OCI-LY7 (cell line): Measurements from ENCODE around the gene OGFR. TPM values are rescaled to one million over a fixed set of nuclear protein-coding genes. Genes with fewer than 3 reads are reported as not detected.

Experiments
- BruUV-seq: library from RNA; stranded (reverse); fragments of 400-500 nt; replicated peaks from 2 replicates; lab custom pipeline; 2021; lab: Mats Ljungman, UMichigan
- CTCF ChIA-PET: fragments of 300-600 bp; sonication (Branson Sonifier 250); formaldehyde crosslinking; loops from one replicate; lab custom pipeline; 2022; ENCODE audit warnings: antibody characterized with exemption; ENCODE audit not compliant: unreplicated experiment; lab: Charles Lee
- POLR2A ChIA-PET: fragments of 300-600 bp; sonication (Branson Sonifier 250); formaldehyde crosslinking; loops from one replicate; lab custom pipeline; 2022; ENCODE audit warnings: antibody characterized with exemption; lab: Charles Lee
- DNase-seq: peaks from one replicate; pipeline ENCODE4 v3.0.0-alpha.2; 2015; ENCODE audit warnings: low spot score
- H2AFZ ChIP-seq: fragments of 200-600 bp; sonication (generic), shearing (Covaris generic); 2 replicates; pipeline ENCODE4 v1.6.1; 2014; ENCODE audit warnings: mild to moderate bottlenecking, antibody characterized with exemption, low read length, moderate library complexity
- H3K27ac ChIP-seq: fragments of 200-600 bp; sonication (generic); 2 replicates; pipeline ENCODE4 v1.5.1; 2014; ENCODE audit warnings: mixed run types, low read depth, mild to moderate bottlenecking, moderate library complexity, low read length, inconsistent platforms; ENCODE audit not compliant: poor library complexity, severe bottlenecking
- H3K36me3 ChIP-seq: fragments of 200-600 bp; sonication (generic); 2 replicates; pipeline ENCODE4 v1.6.1; 2014; ENCODE audit warnings: mild to moderate bottlenecking, antibody characterized with exemption, low read length, moderate library complexity, mixed read lengths; ENCODE audit not compliant: insufficient read depth
- H3K4me1 ChIP-seq: fragments of 200-600 bp; sonication (generic); 2 replicates; pipeline ENCODE4 v1.5.1; 2014; ENCODE audit warnings: mild to moderate bottlenecking, low read length; ENCODE audit not compliant: insufficient read depth, poor library complexity, severe bottlenecking
- H3K4me2 ChIP-seq: fragments of 200-600 bp; sonication (generic); 2 replicates; pipeline ENCODE4 v1.6.1; 2014; ENCODE audit warnings: mild to moderate bottlenecking, low read length
- H3K4me3 ChIP-seq: fragments of 200-600 bp; sonication (generic); 2 replicates; pipeline ENCODE4 v1.5.1; 2014; ENCODE audit warnings: mild to moderate bottlenecking, low read depth, low read length; ENCODE audit not compliant: poor library complexity, severe bottlenecking
- H3K79me2 ChIP-seq: fragments of 200-600 bp; sonication (generic); 2 replicates; pipeline ENCODE4 v1.6.1; 2016; ENCODE audit warnings: low read depth, mild to moderate bottlenecking, low read length, moderate library complexity, mixed read lengths; ENCODE audit not compliant: insufficient read depth
- H3K9me2 ChIP-seq: fragments of 200-600 bp; sonication (generic); 2 replicates; pipeline ENCODE4 v1.6.1; 2016; ENCODE audit warnings: mild to moderate bottlenecking, low read length, mixed read lengths; ENCODE audit not compliant: insufficient read depth
- H3K9me3 ChIP-seq: fragments of 200-600 bp; sonication (generic); 2 replicates; pipeline ENCODE4 v1.6.1; 2014; ENCODE audit warnings: mild to moderate bottlenecking, mixed run types, low read length, mixed read lengths
- H4K20me1 ChIP-seq: fragments of 200-600 bp; sonication (generic); 2 replicates; pipeline ENCODE4 v1.6.1; 2014; ENCODE audit warnings: mild to moderate bottlenecking, antibody characterized with exemption, low read length, moderate library complexity, mixed read lengths; ENCODE audit not compliant: insufficient read depth
- EZH2phosphoT487 ChIP-seq: fragments of 200-600 bp; sonication (generic); IDR thresholded peaks from 2 replicates; pipeline ENCODE4 v1.6.1; 2018; ENCODE audit warnings: low read depth, borderline replicate concordance, mild to moderate bottlenecking, mixed run types, antibody characterized with exemption, low read length, moderate library complexity, mixed read lengths
- intact Hi-C: fragments of 100-400 bp; cut with micrococcal nuclease; formaldehyde crosslinking; loops from one replicate; pipeline ENCODE4 v1.10.0; 2022; ENCODE audit not compliant: unreplicated experiment
- total RNA-seq, 2 experiments: library from RNA; depleted of rRNA in 1 of 2; stranded (reverse); fragments of >200 nt in 1 of 2; shearing (Covaris generic) in 1 of 2; gene quantifications; 2 replicates each; pipeline ENCODE4 v1.2.3, GENCODE V29; 2014 to 2022
- TF ChIP-seq, protein P1 (sequence below): fragments of 200-600 bp; sonication (generic); conservative IDR thresholded peaks from 2 replicates; pipeline ENCODE4 v1.5.1; 2014; ENCODE audit warnings: mild to moderate bottlenecking, antibody characterized with exemption, low read length, moderate library complexity, mixed read lengths

The OGFR gene
- total RNA-seq, 2 experiments from 2014 or later = 64.8 to 69.9 TPM

DNA sequence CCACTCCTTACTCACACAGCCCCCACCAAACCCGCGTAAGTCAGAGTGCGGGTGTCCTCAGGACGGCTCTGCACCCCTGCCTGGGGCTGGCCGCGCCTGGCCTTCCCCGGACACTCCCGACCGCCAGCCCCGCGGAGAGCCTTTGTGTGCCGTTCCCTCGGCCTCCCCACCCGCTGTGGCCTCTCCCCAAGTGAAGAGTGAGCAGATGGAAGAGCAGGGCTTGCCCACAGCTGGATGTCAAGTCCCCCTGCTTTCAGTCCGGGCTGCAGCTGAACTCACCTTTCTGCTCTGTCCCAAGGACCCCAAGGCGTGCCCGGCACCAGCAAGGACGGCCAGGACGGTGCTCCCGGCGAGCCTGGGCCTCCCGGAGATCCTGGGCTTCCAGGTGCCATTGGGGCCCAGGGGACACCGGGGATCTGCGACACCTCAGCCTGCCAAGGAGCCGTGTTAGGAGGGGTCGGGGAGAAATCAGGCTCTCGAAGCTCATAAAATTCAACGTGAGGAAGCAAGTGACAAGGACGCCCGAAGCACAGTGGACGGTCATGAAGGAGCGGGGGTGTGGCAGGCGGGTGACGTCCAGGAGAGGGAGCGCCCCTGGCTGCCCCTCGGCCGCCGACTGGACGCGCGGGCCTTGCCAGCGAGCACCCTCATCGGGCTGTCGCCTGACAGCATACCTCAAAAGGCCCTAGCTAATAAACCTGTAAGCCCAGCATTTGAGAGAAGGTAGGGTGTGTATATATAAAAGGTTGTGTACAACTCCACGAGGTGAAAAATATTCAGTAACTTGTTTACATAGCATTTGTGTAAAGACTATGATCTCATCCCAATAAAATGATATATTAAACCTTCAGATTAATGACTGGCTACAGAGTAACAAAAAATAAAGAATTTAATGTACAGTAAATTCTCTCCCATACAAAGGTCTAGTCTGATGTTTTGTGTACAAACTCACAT, 35.9 kb downstream of the OGFR start:
- H3K27ac ChIP-seq = no peak overlapping the region
- no TSS peak for BruUV-seq

DNA sequence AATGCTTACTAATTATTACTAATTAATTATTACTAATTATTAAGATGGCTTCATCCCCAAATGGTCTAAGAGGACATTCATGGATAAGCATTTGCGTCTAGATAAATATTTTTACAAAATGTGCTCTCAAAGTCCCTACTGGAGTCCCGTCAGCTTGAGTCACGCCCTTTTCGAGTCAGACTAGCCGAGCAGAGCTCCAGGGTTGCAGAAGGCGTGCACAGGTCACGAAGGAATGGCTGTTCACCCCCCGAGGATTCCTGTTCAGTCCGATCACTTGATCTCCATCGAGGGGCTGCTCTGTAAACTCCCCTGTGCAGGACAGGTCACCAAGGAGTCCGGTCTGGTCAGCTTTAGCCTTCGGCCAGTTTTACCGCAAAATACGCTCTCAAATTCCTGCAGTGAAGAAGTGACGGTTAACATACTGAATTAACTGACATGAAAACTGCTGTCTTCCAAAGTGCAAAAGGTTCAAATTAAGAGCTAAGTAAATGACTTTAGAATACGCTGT, 37.1 kb downstream of the OGFR start:
- Histone ChIP-seq H3K79me2 (no peaks in the 10 kb centered on the region), H4K20me1 (no peaks in the 10 kb centered on the region), H3K9me2 (no peaks in the 10 kb centered on the region), H3K4me1 (peaks cover 8% of the 10 kb centered on the region), H3K27ac (no peak overlapping the region), H3K4me2 (no peak overlapping the region), H3K9me3 (no peaks in the 10 kb centered on the region), H3K4me3 (no peak overlapping the region), H2AFZ (no peak overlapping the region), H3K36me3 (peaks cover 10% of the 10 kb centered on the region; the same call in 1 of the 2 replicates)
- DNase-seq = no peak
- intact Hi-C loops = no loop called here
- POLR2A ChIA-PET = no interaction called here
- CTCF ChIA-PET = no interaction called here
- BruUV-seq = no TSS peak
- TF ChIP-seq, protein P1, sequence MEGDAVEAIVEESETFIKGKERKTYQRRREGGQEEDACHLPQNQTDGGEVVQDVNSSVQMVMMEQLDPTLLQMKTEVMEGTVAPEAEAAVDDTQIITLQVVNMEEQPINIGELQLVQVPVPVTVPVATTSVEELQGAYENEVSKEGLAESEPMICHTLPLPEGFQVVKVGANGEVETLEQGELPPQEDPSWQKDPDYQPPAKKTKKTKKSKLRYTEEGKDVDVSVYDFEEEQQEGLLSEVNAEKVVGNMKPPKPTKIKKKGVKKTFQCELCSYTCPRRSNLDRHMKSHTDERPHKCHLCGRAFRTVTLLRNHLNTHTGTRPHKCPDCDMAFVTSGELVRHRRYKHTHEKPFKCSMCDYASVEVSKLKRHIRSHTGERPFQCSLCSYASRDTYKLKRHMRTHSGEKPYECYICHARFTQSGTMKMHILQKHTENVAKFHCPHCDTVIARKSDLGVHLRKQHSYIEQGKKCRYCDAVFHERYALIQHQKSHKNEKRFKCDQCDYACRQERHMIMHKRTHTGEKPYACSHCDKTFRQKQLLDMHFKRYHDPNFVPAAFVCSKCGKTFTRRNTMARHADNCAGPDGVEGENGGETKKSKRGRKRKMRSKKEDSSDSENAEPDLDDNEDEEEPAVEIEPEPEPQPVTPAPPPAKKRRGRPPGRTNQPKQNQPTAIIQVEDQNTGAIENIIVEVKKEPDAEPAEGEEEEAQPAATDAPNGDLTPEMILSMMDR = no peak
- no peak for TF ChIP-seq EZH2phosphoT487

More for the DNA sequence above, 35.9 kb downstream of the OGFR start:
- no peak for DNase-seq
- Histone ChIP-seq H3K36me3 (peaks cover 3% of the 10 kb centered on the region; the same call in 1 of the 2 replicates), H3K4me3 (no peak overlapping the region), H3K79me2 (no peaks in the 10 kb centered on the region), H2AFZ (no peak overlapping the region), H3K4me2 (no peak overlapping the region), H3K4me1 (peaks cover 8% of the 10 kb centered on the region), H3K9me3 (no peaks in the 10 kb centered on the region), H4K20me1 (no peaks in the 10 kb centered on the region), H3K9me2 (no peaks in the 10 kb centered on the region)
- ChIA-PET POLR2A (no interaction called here), CTCF (no interaction called here)
- TF ChIP-seq, protein P1 = no peak
- TF ChIP-seq EZH2phosphoT487 = no peak
- intact Hi-C loops = no loop called here
